Ecto neural progenitor cell (in vitro differentiated cells): Measurements from ENCODE around the gene MS4A10.

Experiments
- DNase-seq: peaks from one replicate; pipeline ENCODE4 v3.0.0-alpha.2; 2018; ENCODE audit warnings: low spot score

The MS4A10 gene

DNA sequence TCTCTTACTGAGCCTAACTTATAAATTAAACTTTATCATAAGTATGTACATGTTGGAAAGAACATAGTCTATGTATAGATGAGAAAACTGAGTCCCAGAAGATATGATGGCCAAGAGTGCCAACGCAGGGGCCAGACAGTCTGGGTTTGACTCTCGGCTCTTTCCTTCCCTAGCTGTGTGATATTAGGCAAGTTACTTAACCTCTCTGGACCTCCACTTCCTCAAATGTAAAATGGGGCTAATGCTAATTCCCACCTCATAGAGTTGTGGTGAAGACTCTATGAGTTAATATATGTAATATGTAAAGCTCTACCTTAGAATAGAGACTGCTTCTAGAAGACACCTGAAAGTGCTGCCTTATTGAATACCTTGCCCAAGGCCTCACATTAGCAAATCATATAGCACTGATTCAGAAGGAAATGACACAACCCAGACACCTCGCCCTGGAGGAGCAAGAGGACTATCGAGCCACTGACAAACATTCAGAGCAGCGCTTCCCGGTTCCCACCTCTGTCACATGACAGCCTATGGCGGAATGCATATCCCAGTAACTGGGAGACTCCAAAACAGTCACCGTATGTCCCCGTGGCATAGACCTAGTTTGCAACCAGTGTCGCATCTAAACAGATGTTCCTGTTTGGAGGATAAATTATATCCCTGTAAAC, 45.5 kb downstream of the MS4A10 start:
- DNase-seq: no peak

DNA sequence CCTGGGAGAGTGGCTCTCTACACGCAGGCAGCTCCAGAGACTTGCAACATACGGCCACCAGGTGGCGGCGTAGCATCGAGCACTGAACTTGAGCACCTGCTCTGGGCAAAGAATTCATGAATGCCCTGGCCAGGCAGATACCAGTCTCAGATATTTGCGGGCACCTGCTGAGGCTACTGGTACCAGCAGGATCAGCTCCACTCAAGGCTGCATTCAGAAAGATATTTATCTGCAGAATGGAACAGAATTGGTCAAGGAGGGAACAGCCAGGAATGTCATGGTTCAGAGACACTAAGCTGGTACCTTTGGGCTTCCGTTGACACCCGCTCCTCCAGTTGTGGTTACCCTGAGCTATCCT, 46.0 kb downstream of the MS4A10 start:
- DNase-seq: peak; percentile 77

DNA sequence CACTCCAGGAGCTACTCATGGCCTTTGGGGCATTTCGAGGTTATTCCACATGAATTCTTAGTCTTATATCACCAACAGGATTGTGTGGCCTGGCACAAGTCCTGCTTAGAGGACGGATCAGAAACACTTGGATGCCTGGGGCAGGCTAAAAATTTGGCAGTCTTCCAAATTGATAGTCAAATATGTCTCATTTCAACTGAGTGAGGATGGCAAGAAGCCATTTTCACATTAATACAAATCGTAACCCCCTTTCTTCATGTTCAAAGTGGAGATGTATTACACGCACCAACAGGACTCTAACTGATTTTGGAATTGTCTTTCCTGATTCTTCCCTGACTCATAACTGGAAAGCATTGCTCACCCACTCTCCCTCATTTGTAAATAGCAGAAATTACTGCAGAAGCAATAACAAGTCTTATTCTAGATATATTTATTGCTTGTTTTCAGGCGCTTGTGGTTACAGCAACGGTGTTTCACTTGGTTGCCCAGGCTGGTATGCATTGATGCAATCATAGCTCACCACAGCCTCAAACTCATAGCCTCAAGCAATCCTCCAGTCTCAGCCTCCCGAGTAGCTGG, 46.5 kb downstream of the MS4A10 start:
- no peak for DNase-seq

DNA sequence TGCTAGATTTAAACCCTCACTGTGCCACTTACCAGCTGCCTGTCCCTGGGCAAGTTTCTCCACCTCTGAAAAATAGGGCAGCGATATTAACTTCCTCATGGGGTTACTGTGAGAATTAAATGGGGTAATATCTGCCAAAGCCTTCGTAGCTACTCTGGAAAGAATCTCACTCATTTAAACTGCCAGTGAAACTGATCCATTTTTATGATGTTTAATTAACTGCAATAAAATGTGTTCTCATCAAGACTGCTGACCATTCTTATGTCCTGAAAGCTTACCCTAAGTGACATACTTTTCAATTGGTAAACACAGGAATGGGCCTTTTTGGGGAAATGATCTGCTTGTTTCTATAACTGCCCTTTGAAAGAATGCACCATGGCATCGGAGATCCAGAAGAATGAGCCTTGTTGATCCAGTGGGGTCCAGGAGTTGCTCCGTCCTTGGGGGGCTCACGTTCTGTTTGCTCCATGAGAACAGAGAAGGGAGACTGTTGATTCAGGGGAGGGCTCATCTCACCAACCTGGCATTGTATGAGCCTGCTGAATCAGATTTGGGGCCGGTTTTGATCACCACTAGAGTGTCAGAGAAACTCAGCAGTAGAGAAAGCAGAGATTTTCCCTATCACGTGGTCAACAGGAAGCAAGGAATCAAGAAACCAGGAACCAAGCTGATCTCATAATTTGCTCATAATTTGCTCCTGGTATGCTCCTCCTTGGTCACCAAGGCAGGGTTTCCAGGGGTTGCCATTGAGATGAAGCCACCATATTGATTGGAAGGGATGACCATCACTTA, 49.8 kb downstream of the MS4A10 start:
- DNase-seq: no peak

DNA sequence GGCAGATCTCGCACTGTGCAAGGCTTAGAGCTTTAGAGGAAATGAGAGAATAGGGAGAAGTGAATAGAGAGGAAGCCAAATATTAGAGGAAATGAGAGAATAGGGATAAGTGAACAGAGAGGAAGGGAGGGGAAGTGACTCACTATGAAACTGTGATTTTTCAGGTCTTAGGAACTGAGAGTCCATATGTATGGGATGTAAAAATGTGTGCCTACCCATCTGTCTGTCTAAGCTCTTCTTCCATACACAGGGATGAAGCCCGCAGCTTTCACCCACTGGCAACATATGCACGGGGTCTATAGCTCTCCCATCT, 50.4 kb downstream of the MS4A10 start:
- DNase-seq: no peak

DNA sequence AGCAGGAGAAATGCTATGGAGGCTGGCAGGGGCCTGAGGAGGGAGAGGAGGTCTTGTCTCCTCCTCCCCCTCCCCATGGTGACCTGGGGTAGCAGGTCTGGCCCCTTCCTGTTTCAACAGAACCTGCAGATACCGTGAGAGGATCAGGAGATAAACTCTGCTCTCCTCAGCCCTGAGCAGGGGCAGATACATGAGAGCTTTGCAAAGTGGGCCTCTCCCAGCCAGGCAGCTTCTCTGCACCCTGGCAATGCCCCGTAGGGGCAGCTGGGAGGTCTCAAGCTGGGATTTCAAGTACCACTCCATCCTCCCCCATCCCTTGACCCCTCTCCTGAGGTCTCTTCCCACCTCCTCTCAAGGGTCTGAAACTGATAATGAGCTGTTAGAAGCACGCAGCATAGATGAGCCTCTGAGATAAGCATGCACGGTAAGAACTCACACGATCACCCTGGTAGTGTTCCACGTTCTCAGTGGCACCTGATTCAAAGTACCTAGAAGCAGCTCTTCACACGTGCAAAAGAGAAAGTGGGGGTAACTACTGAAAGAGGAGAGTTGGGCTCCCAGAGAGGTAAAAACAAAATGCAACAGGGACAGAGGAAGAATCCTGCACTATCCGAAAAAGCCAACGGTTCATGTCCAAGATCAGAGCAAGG, 51.9 kb downstream of the MS4A10 start:
- no peak for DNase-seq

DNA sequence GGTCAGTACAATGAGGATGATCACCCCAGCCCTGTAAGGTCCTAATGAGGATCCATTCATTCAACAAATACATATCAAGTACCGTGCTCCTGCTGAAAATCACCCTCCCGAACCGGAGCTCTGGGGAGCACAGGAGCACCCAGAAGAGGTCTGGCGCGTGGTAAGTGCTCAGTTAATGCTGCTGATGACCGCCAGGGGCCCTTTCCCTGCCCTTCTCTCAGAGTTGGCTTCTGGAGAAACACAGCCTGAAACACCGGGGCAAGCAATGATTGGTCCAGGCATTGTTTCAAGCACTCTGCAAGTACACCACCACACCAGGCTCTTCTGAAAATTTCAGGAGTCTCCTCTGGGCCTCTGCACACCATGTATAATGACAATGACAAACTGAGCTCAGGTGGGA, 53.0 kb downstream of the MS4A10 start:
- no peak for DNase-seq

DNA sequence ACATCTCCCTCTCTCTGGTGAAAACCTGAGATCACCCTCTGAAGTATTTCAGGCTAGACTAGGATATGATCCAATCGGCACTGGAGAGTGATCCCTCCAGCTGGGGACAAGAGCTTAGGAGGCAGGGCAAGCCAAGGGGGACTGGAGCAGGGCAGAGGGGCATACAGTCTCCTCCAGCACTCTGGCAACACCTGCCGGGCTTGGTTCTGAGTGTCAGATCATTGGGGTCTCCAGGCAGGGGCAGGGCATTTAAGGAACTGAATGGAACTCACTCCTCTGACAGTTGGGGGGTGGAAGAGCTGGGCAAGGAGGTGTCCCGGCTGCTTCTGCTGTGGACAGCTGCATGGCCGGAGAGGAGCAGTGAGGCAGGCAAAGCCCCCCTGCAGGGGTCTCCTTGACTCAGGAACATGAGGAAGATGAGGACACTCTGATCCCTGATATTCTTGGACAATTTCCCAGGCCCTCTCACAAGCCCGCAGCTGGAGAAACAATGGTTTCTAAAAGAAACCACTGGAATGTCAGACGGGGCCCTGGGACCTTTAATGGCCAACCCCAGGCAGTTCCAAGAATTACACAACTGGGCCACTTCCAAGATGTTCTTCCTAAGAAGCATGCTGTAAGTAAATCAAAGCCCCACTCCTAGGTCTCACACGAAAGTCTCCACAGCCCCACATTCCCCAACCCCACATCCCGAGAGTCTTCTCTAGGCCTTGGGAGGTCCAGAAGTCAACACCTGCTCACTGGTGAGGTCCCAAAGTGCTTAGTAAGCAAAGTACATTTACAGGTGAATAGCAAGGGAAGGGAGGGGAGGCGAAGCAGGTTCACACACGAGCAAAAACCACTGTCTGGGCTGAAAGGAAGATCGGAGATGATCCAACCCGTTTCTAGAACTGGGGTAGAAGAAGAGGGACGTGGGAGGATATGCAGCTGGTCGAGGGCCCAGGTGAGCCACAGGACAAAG, 55.6 kb downstream of the MS4A10 start:
- DNase-seq: no peak

DNA sequence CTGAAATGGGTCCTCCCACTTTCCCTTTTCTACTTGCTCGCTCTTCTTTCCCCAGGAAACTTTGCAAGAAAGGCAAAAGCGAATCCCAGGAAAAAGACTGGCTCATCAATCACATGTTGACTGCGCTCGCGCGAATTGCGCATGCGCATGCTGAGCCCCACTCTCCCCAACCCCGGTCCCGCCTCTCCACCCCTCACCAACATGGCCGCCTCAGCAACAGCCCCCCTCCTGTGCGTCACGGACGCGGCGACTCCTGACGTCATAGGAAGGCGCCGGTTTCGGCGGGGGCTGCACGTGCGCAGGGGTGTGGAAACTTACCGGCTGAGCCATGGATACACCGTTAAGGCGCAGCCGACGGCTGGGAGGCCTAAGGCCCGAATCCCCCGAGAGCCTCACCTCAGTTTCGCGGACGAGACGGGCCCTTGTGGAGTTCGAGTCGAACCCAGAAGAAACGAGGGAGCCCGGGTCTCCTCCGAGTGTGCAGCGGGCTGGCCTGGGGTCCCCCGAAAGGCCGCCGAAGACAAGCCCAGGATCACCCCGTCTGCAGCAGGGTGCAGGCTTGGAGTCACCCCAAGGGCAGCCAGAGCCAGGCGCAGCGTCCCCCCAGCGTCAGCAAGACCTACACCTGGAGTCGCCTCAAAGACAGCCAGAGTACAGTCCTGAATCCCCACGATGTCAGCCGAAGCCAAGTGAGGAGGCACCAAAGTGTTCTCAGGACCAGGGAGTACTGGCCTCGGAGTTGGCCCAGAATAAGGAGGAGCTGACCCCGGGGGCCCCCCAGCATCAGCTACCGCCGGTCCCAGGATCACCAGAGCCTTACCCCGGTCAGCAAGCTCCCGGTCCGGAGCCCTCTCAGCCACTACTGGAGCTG, 56.9 kb downstream of the MS4A10 start, which contains the start of gene CCDC86:
CCDC86 (plus strand) TSS at position 317 of the 871 bp plus-strand sequence; CDS start at position 329, 12 bp downstream.
- DNase-seq: peak; percentile 98

DNA sequence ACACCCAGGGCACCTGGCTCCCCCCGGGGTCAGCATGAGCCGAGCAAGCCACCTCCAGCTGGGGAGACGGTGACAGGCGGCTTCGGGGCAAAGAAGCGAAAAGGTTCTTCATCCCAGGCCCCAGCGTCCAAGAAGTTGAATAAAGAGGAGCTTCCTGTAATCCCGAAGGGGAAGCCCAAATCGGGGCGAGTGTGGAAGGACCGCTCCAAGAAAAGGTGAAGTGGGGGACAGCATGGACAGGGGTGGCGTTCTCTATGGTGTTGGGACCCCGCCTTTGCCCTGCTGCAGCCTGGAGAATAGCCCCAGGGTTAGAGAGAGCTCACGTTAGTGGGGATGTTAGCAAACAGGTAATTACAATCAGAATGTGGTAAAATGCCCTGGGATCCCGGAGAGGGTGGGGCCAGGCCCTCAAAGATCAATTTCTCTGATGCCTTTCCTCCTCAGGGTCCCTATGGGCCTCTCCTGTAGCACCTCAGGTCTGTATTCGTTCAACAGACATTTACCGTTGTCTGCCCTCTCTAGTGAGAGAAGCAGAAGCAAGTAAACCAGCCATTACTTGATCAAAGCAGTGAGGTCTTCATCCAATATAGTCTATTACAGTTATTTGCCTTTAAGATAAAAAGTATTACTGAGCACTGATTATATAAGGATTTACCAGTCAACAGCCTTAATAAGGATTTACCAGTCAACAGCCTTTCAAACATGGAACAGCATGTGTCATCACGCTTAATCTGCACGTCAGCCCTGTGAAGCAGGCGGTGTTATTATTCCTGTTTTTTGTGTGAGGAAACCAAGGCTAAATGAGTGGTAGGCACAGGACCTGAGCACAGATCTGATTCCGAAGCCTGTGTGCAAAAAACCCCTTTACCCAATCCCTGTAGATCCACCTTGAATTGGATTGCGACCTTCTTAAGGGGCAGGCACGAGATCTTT, 57.8 kb downstream of the MS4A10 start:
- no peak for DNase-seq

DNA sequence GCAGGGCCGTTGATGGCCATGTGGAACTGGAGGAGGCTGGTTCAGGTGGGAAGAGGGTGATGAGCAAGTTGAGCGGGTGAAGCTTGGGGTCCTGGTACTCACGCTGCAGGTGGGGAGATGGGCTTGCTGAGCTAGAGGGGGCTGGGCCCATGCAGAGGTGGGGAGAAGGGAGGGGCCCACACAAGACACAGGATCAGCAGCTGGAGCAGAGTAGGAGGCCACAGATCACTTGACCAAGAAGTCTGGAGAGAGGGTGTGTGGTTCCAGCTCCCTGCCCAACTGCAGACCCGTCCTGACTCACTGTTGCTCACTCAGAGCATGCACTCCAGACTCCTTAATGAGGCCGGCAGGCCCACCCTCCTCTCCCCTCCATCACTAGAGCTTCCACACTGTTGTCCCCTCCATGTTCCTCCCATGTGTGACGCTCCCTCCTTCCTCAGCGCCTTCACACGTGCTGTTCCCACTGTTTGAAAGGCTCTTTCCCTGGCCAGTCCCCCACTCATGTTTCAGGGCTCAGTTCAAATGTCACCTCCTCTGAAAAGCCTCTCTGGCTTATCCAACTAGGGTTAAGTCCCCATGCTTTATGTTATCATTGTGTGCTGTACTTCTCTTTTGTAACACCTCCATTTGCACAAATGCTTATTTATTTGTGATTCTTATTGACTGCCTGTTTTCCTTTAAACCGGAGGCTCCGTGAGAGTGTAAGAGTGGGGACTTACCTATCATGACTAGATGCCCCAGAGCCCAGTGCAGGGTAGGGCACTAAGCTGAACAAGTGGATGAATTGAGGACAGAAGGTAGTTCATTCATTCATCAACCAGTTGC, 59.1 kb downstream of the MS4A10 start:
- no peak for DNase-seq

DNA sequence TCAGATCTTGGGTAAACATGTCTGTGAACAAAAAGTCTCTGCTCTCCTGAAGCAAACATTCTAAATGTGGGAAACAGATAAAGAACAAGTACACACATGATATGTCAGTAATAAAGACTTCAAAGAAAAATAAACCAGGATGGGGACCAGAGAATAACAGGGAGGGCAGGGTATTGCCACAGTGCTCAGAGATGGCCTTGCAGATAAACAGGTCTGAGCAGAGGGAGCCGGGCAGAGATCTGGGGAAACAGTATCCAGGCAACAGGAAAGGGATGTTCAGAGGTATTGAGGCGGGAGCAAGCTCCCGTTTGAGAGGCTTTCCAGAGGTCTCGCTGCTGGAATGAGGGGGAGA, 59.7 kb downstream of the MS4A10 start:
- no peak for DNase-seq

DNA sequence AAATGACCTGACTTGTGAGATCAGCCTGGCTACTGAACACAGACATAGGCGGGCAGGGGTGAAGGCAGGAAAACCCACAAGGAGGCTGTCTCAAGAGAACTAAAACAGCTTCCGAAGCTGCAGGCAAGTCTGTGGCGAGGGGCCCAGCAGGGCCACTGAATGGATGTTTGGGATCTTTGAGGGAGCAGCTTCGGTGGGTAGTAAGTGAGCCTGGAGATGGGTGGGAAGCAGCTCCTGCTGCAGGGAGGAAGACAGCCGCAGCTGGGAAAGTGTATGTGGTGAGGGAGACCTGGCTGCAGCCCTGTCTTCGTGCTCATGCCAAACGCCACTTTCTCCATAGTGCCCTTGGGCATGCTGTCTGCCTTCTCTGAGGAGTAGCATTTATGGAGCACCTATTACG, 60.2 kb downstream of the MS4A10 start:
- DNase-seq: no peak

DNA sequence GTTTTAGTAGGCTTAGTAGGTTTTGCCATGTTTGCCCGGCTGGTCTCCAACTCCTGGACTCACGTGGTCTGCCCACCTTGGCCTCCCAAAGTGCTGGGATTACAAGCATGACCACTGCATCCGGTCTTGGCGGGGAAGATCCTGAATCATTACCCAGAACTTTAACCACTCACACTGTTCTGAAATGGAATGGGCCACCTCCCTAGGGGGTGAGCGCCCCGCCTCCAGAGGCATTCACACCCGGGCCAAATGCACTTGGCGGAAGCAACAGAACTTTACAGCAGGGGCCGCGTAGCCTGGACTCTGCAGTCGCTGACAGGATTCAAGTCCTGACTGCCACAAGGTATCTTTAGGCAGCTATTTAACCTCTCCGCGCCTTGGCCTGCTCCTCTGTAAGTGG, 62.1 kb downstream of the MS4A10 start:
- no peak for DNase-seq

DNA sequence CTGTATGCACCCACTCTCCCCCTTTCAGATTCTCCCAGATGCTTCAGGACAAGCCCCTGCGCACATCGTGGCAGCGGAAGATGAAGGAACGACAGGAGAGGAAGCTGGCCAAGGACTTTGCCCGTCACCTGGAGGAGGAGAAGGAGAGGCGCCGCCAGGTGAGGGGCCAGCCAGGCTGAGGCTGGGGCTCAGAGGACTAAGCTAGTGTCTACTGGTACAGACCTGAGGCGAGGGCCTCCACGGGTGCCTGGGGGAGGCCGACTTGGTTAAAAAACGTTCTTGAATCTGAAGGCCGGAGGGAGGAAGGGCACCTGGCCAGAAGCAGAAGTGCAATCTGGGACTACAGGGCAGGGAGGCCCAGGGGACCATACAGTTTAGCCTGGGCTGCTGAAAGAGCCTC, 62.8 kb downstream of the MS4A10 start:
- no peak for DNase-seq

DNA sequence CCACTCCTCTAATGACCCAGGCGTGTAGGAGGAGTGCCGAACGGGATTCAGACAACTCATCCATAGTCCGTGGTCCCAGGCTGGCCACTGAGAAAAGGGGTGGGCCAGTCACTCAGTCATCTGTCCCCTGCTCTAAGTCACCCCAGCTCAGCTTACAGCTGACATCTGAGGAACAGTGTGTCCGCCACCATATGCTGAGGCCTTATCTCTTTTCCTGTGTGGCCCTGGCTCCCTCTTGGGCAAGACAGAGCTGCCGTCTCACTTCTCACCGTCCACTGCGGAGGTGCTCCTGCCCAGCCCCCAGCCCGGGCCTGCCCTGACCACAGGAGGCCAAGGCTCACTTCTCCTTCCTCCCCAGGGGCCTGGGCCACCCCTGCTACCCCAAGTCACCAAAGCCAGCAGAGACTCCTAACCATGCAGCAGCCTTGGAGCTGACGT, 63.6 kb downstream of the MS4A10 start:
- DNase-seq: no peak

DNA sequence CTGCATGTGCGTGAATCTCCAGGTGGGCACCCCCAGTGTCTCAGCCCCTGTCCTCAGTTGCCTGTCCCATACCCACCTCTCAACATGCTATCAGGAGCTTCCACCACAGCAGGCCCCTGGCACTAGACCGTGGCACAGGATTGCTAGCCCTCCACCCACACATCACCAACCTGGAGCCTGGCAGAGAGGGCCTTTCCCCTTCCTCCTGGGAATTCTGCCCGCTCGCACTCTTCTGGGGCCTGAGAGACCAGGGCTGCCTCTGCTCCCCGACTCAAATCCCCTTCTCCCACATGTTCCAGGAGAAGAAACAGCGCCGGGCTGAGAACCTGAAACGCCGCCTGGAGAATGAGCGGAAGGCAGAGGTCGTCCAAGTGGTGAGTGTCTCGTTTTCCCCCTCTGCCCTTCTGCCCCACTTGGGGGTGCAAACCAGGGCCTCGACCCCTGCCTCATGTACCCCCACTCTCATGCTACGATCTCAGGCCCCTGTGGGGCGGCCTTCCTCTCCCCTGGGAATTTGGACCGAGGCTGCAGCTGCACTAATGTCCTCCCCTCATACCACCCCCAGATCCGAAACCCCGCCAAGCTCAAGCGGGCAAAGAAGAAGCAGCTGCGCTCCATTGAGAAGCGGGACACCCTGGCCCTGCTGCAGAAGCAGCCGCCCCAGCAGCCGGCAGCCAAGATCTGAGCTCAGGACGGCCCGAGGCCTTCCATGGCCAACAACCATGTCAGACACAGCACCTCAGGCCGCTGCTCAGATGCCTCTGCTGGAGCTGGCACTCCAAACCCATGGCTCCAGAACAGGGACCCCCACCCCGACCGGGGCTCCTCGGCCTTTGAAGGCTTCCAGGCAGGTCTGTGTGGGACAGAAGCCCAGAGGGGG, 64.7 kb downstream of the MS4A10 start:
- DNase-seq: no peak
